HCT116 (cell line): Measurements from ENCODE around the gene RMND5A. TPM values are rescaled to one million over a fixed set of nuclear protein-coding genes. Genes with fewer than 3 reads are reported as not detected.

ENCODE experiments used
- ATAC-seq: fragments of 200-7000 bp; cut with Tn5 transposase; 2 replicates; pipeline ENCODE4 v1.9.1; 2020; ENCODE audit warnings: mild to moderate bottlenecking, moderate library complexity
- BruUV-seq: library from RNA; stranded (reverse); fragments of 400-500 nt; replicated peaks from 2 replicates; lab custom pipeline; 2021; lab: Mats Ljungman, UMichigan
- CTCF ChIA-PET: fragments of 300-600 bp; sonication (Branson Sonifier 250); formaldehyde crosslinking; loops from one replicate; lab custom pipeline; 2021; ENCODE audit warnings: antibody characterized with exemption; lab: Charles Lee
- POLR2A ChIA-PET: fragments of 300-600, 350-600 bp; sonication (Branson Sonifier 250); formaldehyde crosslinking; loops from one replicate; lab custom pipeline; 2021; ENCODE audit warnings: antibody characterized with exemption; lab: Charles Lee
- RAD21 ChIA-PET, 2 experiments: fragments of 300-600 bp; sonication (Branson Sonifier 250); formaldehyde crosslinking; loops; one replicate each; lab custom pipeline; 2023; ENCODE audit warnings: low total read pairs in 2 of 2; ENCODE audit not compliant: uncharacterized antibody in 2 of 2, unreplicated experiment in 2 of 2, low non-redundant PET in 1 of 2; lab: Charles Lee
- DNase-seq: peaks from one replicate; pipeline ENCODE4 v3.0.0-alpha.2; 2010; ENCODE audit warnings: low read depth, low spot score
- H2AFZ ChIP-seq: fragments of 200-600 bp; shearing (Covaris generic), sonication (generic); 2 replicates; pipeline ENCODE4 v1.6.1; 2017; ENCODE audit warnings: low read depth, mixed run types, mixed read lengths, antibody characterized with exemption, low read length; ENCODE audit not compliant: poor library complexity, severe bottlenecking
- H3K27ac ChIP-seq: 2 replicates; pipeline ENCODE4 v1.5.1; 2012; ENCODE audit warnings: low read depth, low read length
- H3K27me3 ChIP-seq: fragments of 200-600 bp; sonication (generic); 2 replicates; pipeline ENCODE4 v1.6.1; 2016; ENCODE audit warnings: mixed run types, low read length, mixed read lengths; ENCODE audit not compliant: insufficient read depth
- H3K36me3 ChIP-seq, 2 experiments: fragments of 200-500 bp in 1 of 2; fragments of 200-600 bp in 1 of 2; sonication (Bioruptor generic) in 1 of 2; sonication (generic) in 1 of 2; 2 replicates each; pipeline versions ENCODE4 v1.5.1 to v1.6.1; 2014 to 2016; ENCODE audit warnings: low read length in 2 of 2, inconsistent platforms in 1 of 2, mixed read lengths in 1 of 2, mixed run types in 1 of 2; ENCODE audit not compliant: insufficient read depth in 2 of 2, control insufficient read depth in 1 of 2
- H3K4me1 ChIP-seq, 2 experiments: fragments of 200-600 bp in 1 of 2; sonication (generic) in 1 of 2; 2 replicates each; pipeline versions ENCODE4 v1.5.1 to v1.6.1; 2012 to 2017; ENCODE audit warnings: low read length in 2 of 2, inconsistent platforms in 1 of 2, mild to moderate bottlenecking in 1 of 2, mixed read lengths in 1 of 2, mixed run types in 1 of 2, moderate library complexity in 1 of 2; ENCODE audit not compliant: insufficient read depth in 2 of 2, control insufficient read depth in 1 of 2
- H3K4me2 ChIP-seq: fragments of 200-600 bp; sonication (generic); 2 replicates; pipeline ENCODE4 v1.6.1; 2017; ENCODE audit warnings: mixed run types, low read length, mixed read lengths
- H3K4me3 ChIP-seq, 2 experiments: fragments of 200-600 bp in 1 of 2; sonication (generic) in 1 of 2; replicated peaks in 1 of 2; 2 replicates each; pipeline ENCODE4 v1.5.1; 2011 to 2016; ENCODE audit warnings: low read length in 2 of 2, control low read depth in 1 of 2, low read depth in 1 of 2, mild to moderate bottlenecking in 1 of 2, mixed read lengths in 1 of 2, mixed run types in 1 of 2
- H3K79me2 ChIP-seq: fragments of 200-600 bp; sonication (generic); 2 replicates; pipeline ENCODE4 v1.6.1; 2017; ENCODE audit warnings: mild to moderate bottlenecking, mixed run types, low read length, moderate library complexity, mixed read lengths; ENCODE audit not compliant: insufficient read depth
- H3K9ac ChIP-seq: fragments of 200-600 bp; sonication (generic); 2 replicates; pipeline ENCODE4 v1.6.1; 2016; ENCODE audit warnings: low read length, mixed read lengths
- H3K9me2 ChIP-seq: fragments of 200-600 bp; sonication (generic), shearing (Covaris generic); 2 replicates; pipeline ENCODE4 v1.6.1; 2017; ENCODE audit warnings: mixed run types, mild to moderate bottlenecking, moderate library complexity; ENCODE audit not compliant: insufficient read depth
- H3K9me3 ChIP-seq, 2 experiments: fragments of 200-500 bp in 1 of 2; fragments of 200-600 bp in 1 of 2; sonication (Bioruptor generic) in 1 of 2; sonication (generic) in 1 of 2; 2 replicates each; pipeline ENCODE4 v1.6.1; 2014 to 2017; ENCODE audit warnings: low read length in 2 of 2, mixed read lengths in 2 of 2, inconsistent platforms in 1 of 2, low read depth in 1 of 2, mild to moderate bottlenecking in 1 of 2, mixed run types in 1 of 2, moderate library complexity in 1 of 2; ENCODE audit not compliant: control insufficient read depth in 1 of 2, insufficient read depth in 1 of 2
- H4K20me1 ChIP-seq: fragments of 200-600 bp; sonication (generic), shearing (Covaris generic); 2 replicates; pipeline ENCODE4 v1.6.1; 2017; ENCODE audit warnings: mixed run types, mild to moderate bottlenecking, moderate library complexity; ENCODE audit not compliant: insufficient read depth
- ATF3 ChIP-seq: IDR thresholded peaks from 2 replicates; pipeline ENCODE4 v1.6.1; 2012
- CBX3 ChIP-seq: IDR thresholded peaks from 2 replicates; pipeline ENCODE4 v1.6.1; 2012; ENCODE audit warnings: low read depth
- CTCF ChIP-seq, 3 experiments: fragments of 200-600 bp in 1 of 3; sonication (generic) in 1 of 3; IDR thresholded peaks in 2 of 3; conservative IDR thresholded peaks in 1 of 3; 2 replicates each; pipeline ENCODE4 v1.5.1; 2012 to 2017; ENCODE audit warnings: low read depth in 2 of 3, low read length in 2 of 3, antibody characterized with exemption in 1 of 3, borderline replicate concordance in 1 of 3, control low read depth in 1 of 3, mild to moderate bottlenecking in 1 of 3, mixed read lengths in 1 of 3, mixed run types in 1 of 3, moderate library complexity in 1 of 3; ENCODE audit not compliant: insufficient read depth in 1 of 3
- EGR1 ChIP-seq: IDR thresholded peaks from 2 replicates; pipeline ENCODE4 v1.6.1; 2012; ENCODE audit warnings: low read depth
- ELF1 ChIP-seq: IDR thresholded peaks from 2 replicates; pipeline ENCODE4 v1.6.1; 2012; ENCODE audit warnings: low read depth, borderline replicate concordance
- EZH2 ChIP-seq: fragments of 200-600 bp; sonication (generic); IDR thresholded peaks from 2 replicates; pipeline ENCODE4 v1.6.1; 2017; ENCODE audit warnings: antibody characterized with exemption, mixed run types
- FOSL1 ChIP-seq: IDR thresholded peaks from 2 replicates; pipeline ENCODE4 v1.6.1; 2012; ENCODE audit warnings: low read depth
- JUND ChIP-seq: IDR thresholded peaks from 2 replicates; pipeline ENCODE4 v1.6.1; 2012
- MAX ChIP-seq: IDR thresholded peaks from 2 replicates; pipeline ENCODE4 v1.6.1; 2012
- RAD21 ChIP-seq: IDR thresholded peaks from 2 replicates; pipeline ENCODE4 v1.6.1; 2012; ENCODE audit warnings: low read depth, mild to moderate bottlenecking
- SP1 ChIP-seq: IDR thresholded peaks from 2 replicates; pipeline ENCODE4 v1.6.1; 2012; ENCODE audit warnings: low read depth
- TCF7L2 ChIP-seq: IDR thresholded peaks from 2 replicates; pipeline ENCODE4 v1.7.0; 2011; ENCODE audit warnings: borderline replicate concordance, inconsistent platforms; ENCODE audit not compliant: insufficient read depth, insufficient read length; ENCODE audit errors: extremely low read depth
- YY1 ChIP-seq: IDR thresholded peaks from 2 replicates; pipeline ENCODE4 v1.6.1; 2011; ENCODE audit warnings: low read length, low read depth, moderate library complexity, mild to moderate bottlenecking; ENCODE audit not compliant: insufficient replicate concordance; ENCODE audit errors: extremely low read depth
- ZFX ChIP-seq: fragments of 450-650 bp; IDR thresholded peaks from 2 replicates; pipeline ENCODE4 v1.6.1; 2017
- ZNF274 ChIP-seq: fragments of 200-500 bp; sonication (Bioruptor generic); IDR thresholded peaks from 2 replicates; pipeline ENCODE4 v1.6.1; 2014; ENCODE audit warnings: mild to moderate bottlenecking, low read depth, low read length, inconsistent platforms
- intact Hi-C: fragments of 100-400 bp; cut with micrococcal nuclease; formaldehyde crosslinking; loops from 2 replicates; pipeline ENCODE4 v1.10.0; 2022
- total RNA-seq: library from RNA; stranded (reverse); gene quantifications from one replicate; pipeline ENCODE4 v1.2.1, GENCODE V29; 2021; ENCODE audit not compliant: unreplicated experiment

The RMND5A gene
- total RNA-seq, 1 experiment from 2014 or later: 32.4 TPM

- POLR2A ChIA-PET: no interaction called here
- H3K79me2 ChIP-seq: no peaks in the 10 kb centered on the region
- no peak for TF ChIP-seq ZFX
- no peak for TF ChIP-seq CBX3
- TF ChIP-seq RAD21: no peak
- TF ChIP-seq ZNF274: no peak
- no peak for TF ChIP-seq FOSL1
- TF ChIP-seq EZH2: no peak
- H3K36me3 ChIP-seq: no peaks in the 10 kb centered on the region
- H3K9me2 ChIP-seq: no peaks in the 10 kb centered on the region
- no peaks in the 10 kb centered on the region for H4K20me1 ChIP-seq
- H3K4me1 ChIP-seq: peaks cover 5 to 20% of the 10 kb centered on the region in 2 experiments
- H3K9ac ChIP-seq: no peak overlapping the region
- no TSS peak for BruUV-seq
- ATAC-seq (no peak), DNase-seq (no peak)
- intact Hi-C loops: loop anchor here (10.0 kb wide), 1 partner anchor 405 kb away; no protein-coding TSS in a partner anchor
- H3K27me3 ChIP-seq: no peaks in the 10 kb centered on the region
- no peak overlapping the region for H3K4me2 ChIP-seq
- CTCF ChIA-PET: no interaction called here
- H2AFZ ChIP-seq: no peak overlapping the region
- H3K27ac ChIP-seq: no peak overlapping the region
- no peaks in the 10 kb centered on the region for H3K9me3 ChIP-seq
- RAD21 ChIA-PET: no interaction called here
- H3K4me3 ChIP-seq: no peak overlapping the region
Observed at GRCh38 chr2:86809481-86810121, 89.5 kb downstream of the RMND5A start.

GRCh38 chr2:86815611-86816010 lies 95.5 kb downstream of the RMND5A start:
- H3K79me2 ChIP-seq: no peaks in the 10 kb centered on the region
- POLR2A ChIA-PET: no interaction called here

More at GRCh38 chr2:86815611-86816010, 95.5 kb downstream of the RMND5A start:
- no peaks in the 10 kb centered on the region for H3K9me3 ChIP-seq
- ChIA-PET RAD21 (no interaction called here), CTCF (no interaction called here)
- no peaks in the 10 kb centered on the region for H3K4me1 ChIP-seq
- TF ChIP-seq RAD21: no peak
- no peak for TF ChIP-seq EGR1
- TF ChIP-seq CTCF (IDR thresholded peaks at IDR 0.05 in 2 of 3, conservative IDR thresholded peaks at IDR 0.05 in 1 of 3; ENCODE audit: borderline replicate concordance in 1 of 3, insufficient read depth in 1 of 3, low read depth in 2 of 3, low read length in 2 of 3): no peak
- TF ChIP-seq JUND: no peak
- no peak for TF ChIP-seq TCF7L2
- no peak for TF ChIP-seq ZFX
- TF ChIP-seq YY1: no peak
- TF ChIP-seq SP1: no peak
- no peak for TF ChIP-seq ELF1
- TF ChIP-seq ATF3: no peak
- TF ChIP-seq MAX: no peak
- BruUV-seq: no TSS peak
- no peak overlapping the region for H3K9ac ChIP-seq
- H2AFZ ChIP-seq: no peak overlapping the region
- no peaks in the 10 kb centered on the region for H3K36me3 ChIP-seq
- no peaks in the 10 kb centered on the region for H3K9me2 ChIP-seq
- H3K4me2 ChIP-seq: no peak overlapping the region
- intact Hi-C loops: no loop called here
- ATAC-seq (no peak), DNase-seq (no peak)
- H3K27ac ChIP-seq: no peak overlapping the region
- H4K20me1 ChIP-seq: no peaks in the 10 kb centered on the region
- no peak overlapping the region for H3K4me3 ChIP-seq
- no peaks in the 10 kb centered on the region for H3K27me3 ChIP-seq
